HG03432 (cell line): Measurements from ENCODE around the gene COBLL1.

Experiments
- ATAC-seq: cut with Tn5 transposase; IDR thresholded peaks from one replicate; pipeline ENCODE4 v1.9.1; 2021; ENCODE audit warnings: mild to moderate bottlenecking, moderate library complexity; ENCODE audit not compliant: unreplicated experiment

COBLL1 gene

GRCh38 chr2:164693390-164693789 is 148.2 kb downstream of the COBLL1 start:
- no peak for ATAC-seq

GRCh38 chr2:164692958-164693357 is 148.7 kb downstream of the COBLL1 start:
- ATAC-seq, result no peak

GRCh38 chr2:164692114-164692513 is 149.5 kb downstream of the COBLL1 start:
- no peak for ATAC-seq

- no peak for ATAC-seq
Measured at GRCh38 chr2:164691346-164691887, 150.2 kb downstream of the COBLL1 start.

GRCh38 chr2:164690361-164690760 is 151.3 kb downstream of the COBLL1 start:
- ATAC-seq, result no peak

- no peak for ATAC-seq
Measured at GRCh38 chr2:164688896-164689419, 152.7 kb downstream of the COBLL1 start.

- ATAC-seq, result no peak
Measured at GRCh38 chr2:164681009-164681408, 160.6 kb downstream of the COBLL1 start.

- no peak for ATAC-seq
Measured at GRCh38 chr2:164678631-164679149, 162.9 kb downstream of the COBLL1 start.

GRCh38 chr2:164677733-164678132 is 163.9 kb downstream of the COBLL1 start:
- ATAC-seq, result no peak

- ATAC-seq, result no peak
Measured at GRCh38 chr2:164677271-164677670, 164.4 kb downstream of the COBLL1 start.

- ATAC-seq, result no peak
Measured at GRCh38 chr2:164675687-164676086, 165.9 kb downstream of the COBLL1 start.

- ATAC-seq, result no peak
Measured at GRCh38 chr2:164675027-164675426, 166.6 kb downstream of the COBLL1 start.

GRCh38 chr2:164671664-164672396 is 169.8 kb downstream of the COBLL1 start:
- no peak for ATAC-seq

- no peak for ATAC-seq
Measured at GRCh38 chr2:164669291-164669690, 172.3 kb downstream of the COBLL1 start.

- ATAC-seq, result no peak
Measured at GRCh38 chr2:164667566-164667965, 174.1 kb downstream of the COBLL1 start.

- no peak for ATAC-seq
Measured at GRCh38 chr2:164664070-164664469, 177.6 kb downstream of the COBLL1 start.

- no peak for ATAC-seq
Measured at GRCh38 chr2:164662868-164663631, 178.6 kb downstream of the COBLL1 start.

GRCh38 chr2:164662066-164662465 is 179.6 kb downstream of the COBLL1 start:
- ATAC-seq, result no peak

- ATAC-seq, result no peak
Measured at GRCh38 chr2:164661349-164661748, 180.3 kb downstream of the COBLL1 start.

- no peak for ATAC-seq
Measured at GRCh38 chr2:164657129-164657528, 184.5 kb downstream of the COBLL1 start.

GRCh38 chr2:164655750-164656149 is 185.9 kb downstream of the COBLL1 start:
- ATAC-seq, result no peak

- no peak for ATAC-seq
Measured at GRCh38 chr2:164655336-164655735, 186.3 kb downstream of the COBLL1 start.
